MM.1S (cell line): Measurements from ENCODE around the gene CCT5.

Experiments
- DNase-seq: peaks from one replicate; pipeline ENCODE4 v3.0.0-alpha.2; 2015
- H2AFZ ChIP-seq: fragments of 300-600 bp; sonication (generic); 2 replicates; pipeline ENCODE4 v1.6.0; 2016; ENCODE audit warnings: antibody characterized with exemption, low read length
- H3F3A ChIP-seq: fragments of 300-600 bp; sonication (generic); 2 replicates; pipeline ENCODE4 v1.6.1; 2016; ENCODE audit warnings: mild to moderate bottlenecking, antibody characterized with exemption, low read length, moderate library complexity, mixed read lengths; ENCODE audit not compliant: insufficient read depth
- H3K27ac ChIP-seq: fragments of 300-600 bp; sonication (generic); 2 replicates; pipeline ENCODE4 v1.5.1; 2016; ENCODE audit warnings: mild to moderate bottlenecking, low read length
- H3K27me3 ChIP-seq: fragments of 300-600 bp; sonication (generic); replicated peaks from 2 replicates; pipeline ENCODE4 v1.6.0; 2016; ENCODE audit warnings: low read length; ENCODE audit not compliant: insufficient read depth
- H3K36me3 ChIP-seq: fragments of 300-600 bp; sonication (generic); replicated peaks from 2 replicates; pipeline ENCODE4 v1.6.1; 2016; ENCODE audit warnings: mild to moderate bottlenecking, low read length, mixed read lengths; ENCODE audit not compliant: insufficient read depth
- H3K4me1 ChIP-seq: fragments of 300-600 bp; sonication (generic); 2 replicates; pipeline ENCODE4 v1.6.1; 2016; ENCODE audit warnings: low read length, mixed read lengths
- H3K4me2 ChIP-seq: fragments of 300-600 bp; sonication (generic); 2 replicates; pipeline ENCODE4 v1.6.0; 2016; ENCODE audit warnings: low read depth, low read length
- H3K4me3 ChIP-seq: fragments of 300-600 bp; sonication (generic); 2 replicates; pipeline ENCODE4 v1.5.1; 2016; ENCODE audit warnings: low read length, mixed read lengths
- H3K79me2 ChIP-seq: fragments of 300-600 bp; sonication (generic); 2 replicates; pipeline ENCODE4 v1.6.1; 2016; ENCODE audit warnings: mixed run types, low read length, mixed read lengths
- H3K9ac ChIP-seq: fragments of 300-600 bp; sonication (generic); 2 replicates; pipeline ENCODE4 v1.6.1; 2016; ENCODE audit warnings: low read length, mixed read lengths
- H3K9me2 ChIP-seq: fragments of 300-600 bp; sonication (generic); replicated peaks from 2 replicates; pipeline ENCODE4 v1.6.1; 2016; ENCODE audit warnings: mild to moderate bottlenecking, low read length, mixed read lengths; ENCODE audit not compliant: insufficient read depth
- H3K9me3 ChIP-seq: fragments of 300-600 bp; sonication (generic); replicated peaks from 2 replicates; pipeline ENCODE4 v1.6.1; 2016; ENCODE audit warnings: mild to moderate bottlenecking, low read length, mixed read lengths; ENCODE audit not compliant: insufficient read depth
- H4K20me1 ChIP-seq: fragments of 300-600 bp; sonication (generic); 2 replicates; pipeline ENCODE4 v1.6.1; 2016; ENCODE audit warnings: mild to moderate bottlenecking, low read length, moderate library complexity, mixed read lengths; ENCODE audit not compliant: insufficient read depth
- CTCF ChIP-seq: fragments of 300-600 bp; sonication (generic); IDR thresholded peaks from 2 replicates; pipeline ENCODE4 v1.5.1; 2016; ENCODE audit warnings: antibody characterized with exemption, low read length, mixed read lengths
- EZH2 ChIP-seq: fragments of 300-600 bp; sonication (generic); optimal IDR thresholded peaks from 2 replicates; pipeline ENCODE3; 2017; ENCODE audit warnings: low read depth, mild to moderate bottlenecking, antibody characterized with exemption, low read length, mixed read lengths
- EZH2phosphoT487 ChIP-seq: fragments of 300-600 bp; sonication (generic); IDR thresholded peaks from 2 replicates; pipeline ENCODE4 v1.6.1; 2018; ENCODE audit warnings: antibody characterized with exemption, low read length

CCT5 gene

GRCh38 chr5:10219068-10219467 lies 31.0 kb upstream of the CCT5 start:
- Histone ChIP-seq H3K4me1 (no peaks in the 10 kb centered on the region), H3K79me2 (no peaks in the 10 kb centered on the region), H3K9ac (no peak overlapping the region), H3K27me3 (no peaks in the 10 kb centered on the region), H2AFZ (no peak overlapping the region), H3K9me3 (no peaks in the 10 kb centered on the region), H3K36me3 (no peaks in the 10 kb centered on the region), H3K27ac (no peak overlapping the region), H3K4me2 (no peak overlapping the region), H3K4me3 (no peak overlapping the region), H4K20me1 (no peaks in the 10 kb centered on the region), H3F3A (no peaks in the 10 kb centered on the region), H3K9me2 (no peaks in the 10 kb centered on the region)
- TF ChIP-seq CTCF (no peak), EZH2 (no peak), EZH2phosphoT487 (no peak)
- no peak for DNase-seq

GRCh38 chr5:10220248-10220647 lies 29.8 kb upstream of the CCT5 start:
- H4K20me1 ChIP-seq: no peaks in the 10 kb centered on the region
- no peak for DNase-seq
- H3K4me3 ChIP-seq: no peak overlapping the region
- no peaks in the 10 kb centered on the region for H3K9me3 ChIP-seq
- H3K36me3 ChIP-seq: no peaks in the 10 kb centered on the region
- no peak overlapping the region for H3K4me2 ChIP-seq
- no peaks in the 10 kb centered on the region for H3K9me2 ChIP-seq
- no peaks in the 10 kb centered on the region for H3K79me2 ChIP-seq
- H3K27ac ChIP-seq: no peak overlapping the region
- no peaks in the 10 kb centered on the region for H3F3A ChIP-seq
- TF ChIP-seq CTCF (no peak), EZH2 (no peak), EZH2phosphoT487 (no peak)
- H3K9ac ChIP-seq: no peak overlapping the region
- no peaks in the 10 kb centered on the region for H3K4me1 ChIP-seq
- no peaks in the 10 kb centered on the region for H3K27me3 ChIP-seq
- H2AFZ ChIP-seq: no peak overlapping the region

- H3K4me3 ChIP-seq: no peak overlapping the region
- no peak overlapping the region for H3K9ac ChIP-seq
- H2AFZ ChIP-seq: no peak overlapping the region
- H3K36me3 ChIP-seq: no peaks in the 10 kb centered on the region
- no peaks in the 10 kb centered on the region for H3K9me2 ChIP-seq
- H3K27ac ChIP-seq: no peak overlapping the region
- no peaks in the 10 kb centered on the region for H3K4me1 ChIP-seq
- H3K9me3 ChIP-seq: no peaks in the 10 kb centered on the region
- no peaks in the 10 kb centered on the region for H4K20me1 ChIP-seq
- DNase-seq: no peak
- no peaks in the 10 kb centered on the region for H3K79me2 ChIP-seq
- no peaks in the 10 kb centered on the region for H3K27me3 ChIP-seq
- no peak overlapping the region for H3K4me2 ChIP-seq
- no peaks in the 10 kb centered on the region for H3F3A ChIP-seq
- TF ChIP-seq EZH2 (no peak), EZH2phosphoT487 (no peak), CTCF (no peak)
Observed at GRCh38 chr5:10222326-10222725, 27.8 kb upstream of the CCT5 start.
